Stomach smooth muscle (tissue), 2 donors: ENCODE measurements around the gene ROBO2.

Experiments used
- H3K27ac ChIP-seq: one replicate; pipeline ENCODE4 v1.7.0; 2013; ENCODE audit warnings: mild to moderate bottlenecking, low read length, inconsistent platforms
- H3K27me3 ChIP-seq, 2 donors: one replicate each; pipeline ENCODE4 v1.7.0; 2013; ENCODE audit warnings: low read length in 2 of 2; ENCODE audit not compliant: insufficient read depth in 2 of 2, control insufficient read depth in 1 of 2
- H3K36me3 ChIP-seq, 2 donors: one replicate each; pipeline ENCODE4 v1.7.0; 2013; ENCODE audit warnings: low read length in 2 of 2; ENCODE audit not compliant: control insufficient read depth in 2 of 2, insufficient read depth in 2 of 2
- H3K4me1 ChIP-seq: one replicate; pipeline ENCODE4 v1.7.0; 2013; ENCODE audit warnings: low read length; ENCODE audit not compliant: control insufficient read depth, insufficient read depth
- H3K4me3 ChIP-seq, 2 donors: one replicate each; pipeline ENCODE4 v1.7.0; 2013; ENCODE audit warnings: low read length in 2 of 2
- H3K9ac ChIP-seq, 2 donors: one replicate each; pipeline ENCODE4 v1.7.0; 2013; ENCODE audit warnings: low read length in 2 of 2, mild to moderate bottlenecking in 1 of 2
- H3K9me3 ChIP-seq, 2 donors: one replicate each; pipeline ENCODE4 v1.7.0; 2013; ENCODE audit warnings: low read length in 2 of 2; ENCODE audit not compliant: control insufficient read depth in 2 of 2
- donor health status: healthy.
- donor health status: Pancreatic carcinoma.

Gene ROBO2

DNA sequence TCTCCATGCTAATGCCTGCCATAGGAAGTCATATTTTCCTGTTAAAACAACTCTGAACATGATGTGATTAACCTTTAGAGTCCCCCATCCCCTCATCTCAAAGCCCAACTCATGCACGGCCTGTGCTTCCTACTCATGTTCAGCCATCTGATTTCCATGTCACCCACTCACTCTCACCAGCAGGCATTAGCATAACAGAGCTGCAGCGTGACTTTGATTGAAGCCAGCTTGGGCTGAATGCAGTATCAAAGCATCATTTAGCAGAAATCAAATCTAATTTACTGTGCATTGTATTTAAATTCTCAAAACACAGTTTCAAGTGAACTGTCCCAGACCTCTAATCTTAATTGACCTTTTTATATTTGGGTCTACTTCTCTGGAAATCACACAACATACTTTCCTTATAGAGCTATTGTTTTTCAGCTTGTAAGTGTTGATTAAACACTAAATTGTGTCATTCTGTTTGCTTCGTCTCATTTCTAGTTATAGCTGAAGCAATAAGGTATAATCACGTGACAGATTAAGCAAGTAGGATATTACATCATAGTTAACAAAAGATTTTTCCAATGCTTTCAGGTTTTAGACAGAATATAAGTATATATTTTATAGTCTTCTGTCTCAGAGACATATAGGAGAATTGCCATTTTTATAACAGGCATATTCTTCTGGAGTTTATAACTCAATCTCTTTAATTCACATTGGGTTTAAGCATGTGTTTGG lies 501.5 kb downstream of the ROBO2 start:
- H3K27me3 ChIP-seq: no peaks in the 10 kb centered on the region
- no peak overlapping the region for H3K27ac ChIP-seq
- no peaks in the 10 kb centered on the region for H3K9me3 ChIP-seq
- H3K4me1 ChIP-seq: no peaks in the 10 kb centered on the region
- no peak overlapping the region for H3K4me3 ChIP-seq
- no peaks in the 10 kb centered on the region for H3K36me3 ChIP-seq
- no peak overlapping the region for H3K9ac ChIP-seq

DNA sequence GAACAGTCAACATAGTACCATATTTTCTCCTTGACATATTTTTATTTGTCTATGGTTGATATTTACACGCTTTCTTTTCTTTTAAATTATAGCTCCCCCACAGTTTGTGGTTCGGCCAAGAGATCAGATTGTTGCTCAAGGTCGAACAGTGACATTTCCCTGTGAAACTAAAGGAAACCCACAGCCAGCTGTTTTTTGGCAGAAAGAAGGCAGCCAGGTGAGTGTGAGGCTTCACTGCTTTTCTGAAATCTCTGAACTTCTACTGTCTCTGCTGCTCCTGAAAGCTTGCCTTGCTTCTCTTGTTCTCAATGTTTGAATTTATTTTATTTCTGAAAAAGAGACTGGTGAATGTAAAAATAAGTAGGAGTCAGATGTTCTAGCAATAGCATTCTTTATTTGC lies 506.3 kb downstream of the ROBO2 start:
- H3K9me3 ChIP-seq: no peaks in the 10 kb centered on the region
- H3K27ac ChIP-seq: no peak overlapping the region
- no peak overlapping the region for H3K4me3 ChIP-seq
- no peaks in the 10 kb centered on the region for H3K36me3 ChIP-seq
- no peak overlapping the region for H3K9ac ChIP-seq
- H3K4me1 ChIP-seq: no peaks in the 10 kb centered on the region
- H3K27me3 ChIP-seq: no peaks in the 10 kb centered on the region

DNA sequence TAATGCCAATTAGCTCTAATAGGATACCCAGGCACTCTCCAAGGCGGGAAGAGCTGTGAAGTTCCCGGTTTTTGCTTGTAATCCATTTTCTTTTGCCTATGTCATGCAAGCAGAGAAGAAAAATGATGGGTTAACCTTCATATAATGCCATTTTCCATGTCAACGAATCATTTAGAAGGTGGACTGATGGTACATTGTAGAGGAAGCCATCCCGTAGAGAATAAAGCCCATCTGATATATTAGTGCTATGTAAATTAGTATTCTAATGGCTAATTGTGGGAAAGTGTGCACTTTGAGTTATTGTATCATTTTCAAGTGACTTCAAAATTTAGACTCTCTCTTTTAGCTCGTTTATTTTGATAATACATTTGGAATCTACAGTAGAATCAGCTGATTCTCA lies 509.1 kb downstream of the ROBO2 start:
- Histone ChIP-seq H3K4me3 (no peak overlapping the region), H3K9ac (no peak overlapping the region), H3K4me1 (no peaks in the 10 kb centered on the region), H3K27me3 (no peaks in the 10 kb centered on the region), H3K27ac (no peak overlapping the region), H3K36me3 (no peaks in the 10 kb centered on the region), H3K9me3 (no peaks in the 10 kb centered on the region)

DNA sequence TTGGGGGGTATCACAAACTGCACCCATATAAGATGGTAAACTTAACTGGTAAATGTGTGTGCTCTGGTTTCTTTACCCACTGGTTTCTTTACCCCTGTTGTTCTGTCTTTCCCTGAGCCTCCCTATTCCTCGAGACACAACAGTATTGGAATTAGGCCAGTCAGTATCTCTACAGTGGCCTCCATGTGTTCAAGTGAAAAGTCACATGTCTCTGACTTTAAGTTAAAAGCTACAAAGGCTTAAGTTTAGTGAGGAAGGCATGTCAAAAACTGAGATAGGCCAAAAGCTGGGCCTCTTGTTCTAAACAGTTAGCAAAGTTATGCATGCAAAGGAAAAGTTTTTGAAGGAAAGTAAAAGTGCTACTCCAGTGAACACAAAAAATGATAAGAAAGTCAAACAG lies 513.3 kb downstream of the ROBO2 start:
- no peaks in the 10 kb centered on the region for H3K27me3 ChIP-seq
- no peaks in the 10 kb centered on the region for H3K9me3 ChIP-seq
- H3K4me1 ChIP-seq: no peaks in the 10 kb centered on the region
- no peaks in the 10 kb centered on the region for H3K36me3 ChIP-seq
- H3K9ac ChIP-seq: no peak overlapping the region
- no peak overlapping the region for H3K27ac ChIP-seq
- no peak overlapping the region for H3K4me3 ChIP-seq

DNA sequence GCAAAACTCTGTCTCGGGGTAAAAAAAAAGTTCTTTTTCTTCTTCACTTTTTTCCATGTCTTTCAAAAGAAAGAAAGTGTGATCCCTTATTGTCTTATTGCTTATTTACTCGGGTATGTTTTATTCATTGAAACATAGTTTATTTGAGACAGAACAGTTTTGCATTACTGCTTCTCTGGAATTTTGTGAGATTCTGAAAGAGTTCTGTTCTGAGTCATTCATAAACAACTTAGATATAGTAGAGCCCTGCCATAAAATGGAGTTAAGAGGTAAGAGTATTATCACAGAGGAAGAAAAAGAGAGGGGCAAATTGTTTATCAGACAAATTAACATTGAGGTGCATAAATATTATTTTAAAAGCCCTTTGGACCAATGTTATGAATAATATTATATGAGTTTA lies 522.2 kb downstream of the ROBO2 start:
- no peaks in the 10 kb centered on the region for H3K27me3 ChIP-seq
- H3K27ac ChIP-seq: no peak overlapping the region
- no peaks in the 10 kb centered on the region for H3K4me1 ChIP-seq
- H3K9me3 ChIP-seq: no peaks in the 10 kb centered on the region
- H3K4me3 ChIP-seq: no peak overlapping the region
- no peak overlapping the region for H3K9ac ChIP-seq
- no peaks in the 10 kb centered on the region for H3K36me3 ChIP-seq

DNA sequence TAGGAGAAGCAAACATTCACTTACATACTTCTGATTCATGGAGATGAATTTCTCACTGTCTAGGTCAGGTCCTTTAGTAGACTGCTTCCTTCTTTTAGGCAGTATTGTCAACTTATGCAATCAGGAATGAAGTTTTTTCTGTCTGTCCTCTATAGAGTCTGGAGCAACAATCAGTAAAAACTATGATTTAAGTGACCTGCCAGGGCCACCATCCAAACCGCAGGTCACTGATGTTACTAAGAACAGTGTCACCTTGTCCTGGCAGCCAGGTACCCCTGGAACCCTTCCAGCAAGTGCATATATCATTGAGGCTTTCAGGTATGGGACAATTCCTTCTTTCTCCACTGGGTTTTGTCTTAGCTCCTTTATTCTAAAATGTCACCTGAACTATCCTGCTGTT lies 523.1 kb downstream of the ROBO2 start:
- Histone ChIP-seq H3K4me1 (no peaks in the 10 kb centered on the region), H3K27me3 (no peaks in the 10 kb centered on the region), H3K9me3 (no peaks in the 10 kb centered on the region), H3K9ac (no peak overlapping the region), H3K36me3 (no peaks in the 10 kb centered on the region), H3K27ac (no peak overlapping the region), H3K4me3 (no peak overlapping the region)

DNA sequence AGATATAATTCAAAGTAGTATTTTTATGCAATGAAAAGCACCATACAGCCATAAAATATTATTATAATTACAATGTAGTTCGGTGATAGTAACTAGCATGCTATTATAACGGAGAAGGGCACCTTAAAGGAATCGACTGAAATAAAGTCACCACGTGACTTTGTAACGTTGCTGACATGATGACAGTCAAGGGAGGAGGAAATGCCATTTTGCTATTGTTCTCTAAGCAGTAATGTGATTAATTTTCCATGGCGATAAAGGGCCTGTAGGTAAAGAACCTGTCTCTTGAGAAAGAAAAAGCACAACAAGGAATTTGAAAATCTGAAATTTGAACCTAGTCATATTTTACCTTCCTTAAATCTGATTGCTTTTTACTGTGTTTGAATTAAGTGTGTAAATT lies 526.2 kb downstream of the ROBO2 start:
- no peak overlapping the region for H3K27ac ChIP-seq
- H3K27me3 ChIP-seq: no peaks in the 10 kb centered on the region
- no peak overlapping the region for H3K9ac ChIP-seq
- no peaks in the 10 kb centered on the region for H3K36me3 ChIP-seq
- no peaks in the 10 kb centered on the region for H3K4me1 ChIP-seq
- no peaks in the 10 kb centered on the region for H3K9me3 ChIP-seq
- H3K4me3 ChIP-seq: no peak overlapping the region

DNA sequence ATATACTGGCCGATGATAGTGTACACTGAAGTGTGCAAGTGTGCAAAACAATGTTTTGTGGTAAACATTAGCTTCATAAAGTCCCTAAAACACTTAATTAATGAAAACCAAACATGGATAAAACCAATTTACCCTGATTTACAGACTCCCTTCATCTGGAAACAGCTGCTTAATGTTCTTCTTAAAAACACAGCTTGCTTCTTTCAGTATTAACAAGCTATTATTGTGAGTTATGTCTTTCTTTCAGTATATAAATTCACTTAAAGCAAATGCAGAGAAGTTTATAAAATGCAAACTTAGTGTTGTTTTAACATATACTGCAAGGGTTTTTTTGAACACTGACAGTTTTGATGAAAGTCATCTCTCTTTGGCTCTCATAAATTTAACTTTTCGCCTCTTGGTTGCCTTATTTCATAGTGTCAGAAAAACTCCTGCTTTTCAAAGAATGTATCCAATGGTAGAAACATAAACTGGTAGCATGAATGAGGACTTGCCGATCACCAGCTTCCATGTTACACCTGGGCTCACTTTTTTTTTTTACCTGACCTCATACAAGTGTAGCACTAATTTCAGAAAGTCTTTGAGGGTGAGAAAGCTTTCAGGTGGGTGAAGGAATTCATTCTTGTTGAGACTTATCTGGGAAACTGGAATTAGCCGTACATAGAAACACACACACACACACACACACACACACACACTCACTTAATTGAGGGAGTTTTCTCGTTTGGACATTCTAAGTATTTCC lies 532.2 kb downstream of the ROBO2 start:
- Histone ChIP-seq H3K27me3 (no peaks in the 10 kb centered on the region), H3K27ac (no peak overlapping the region), H3K4me1 (no peaks in the 10 kb centered on the region), H3K36me3 (no peaks in the 10 kb centered on the region), H3K4me3 (no peak overlapping the region), H3K9ac (no peak overlapping the region), H3K9me3 (no peaks in the 10 kb centered on the region)

DNA sequence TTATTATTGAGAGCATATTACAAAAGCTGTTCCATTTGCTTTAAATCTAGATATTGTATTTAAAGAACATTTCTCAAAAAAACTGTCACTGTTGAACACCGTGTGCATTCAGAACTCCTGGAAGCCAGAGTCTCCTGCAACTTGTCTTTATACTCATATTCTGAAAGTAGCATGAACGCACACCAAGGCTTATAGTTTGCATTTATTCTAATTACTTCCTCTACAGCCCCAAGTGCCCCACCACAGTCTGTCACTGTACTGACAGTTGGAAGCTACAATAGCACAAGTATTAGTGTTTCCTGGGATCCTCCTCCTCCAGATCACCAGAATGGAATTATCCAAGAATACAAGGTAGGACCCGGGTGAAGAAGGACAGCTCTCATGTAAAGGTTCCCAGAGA lies 537.4 kb downstream of the ROBO2 start:
- no peaks in the 10 kb centered on the region for H3K4me1 ChIP-seq
- H3K27ac ChIP-seq: no peak overlapping the region
- no peaks in the 10 kb centered on the region for H3K36me3 ChIP-seq
- H3K9ac ChIP-seq: no peak overlapping the region
- H3K9me3 ChIP-seq: no peaks in the 10 kb centered on the region
- H3K4me3 ChIP-seq: no peak overlapping the region
- no peaks in the 10 kb centered on the region for H3K27me3 ChIP-seq

DNA sequence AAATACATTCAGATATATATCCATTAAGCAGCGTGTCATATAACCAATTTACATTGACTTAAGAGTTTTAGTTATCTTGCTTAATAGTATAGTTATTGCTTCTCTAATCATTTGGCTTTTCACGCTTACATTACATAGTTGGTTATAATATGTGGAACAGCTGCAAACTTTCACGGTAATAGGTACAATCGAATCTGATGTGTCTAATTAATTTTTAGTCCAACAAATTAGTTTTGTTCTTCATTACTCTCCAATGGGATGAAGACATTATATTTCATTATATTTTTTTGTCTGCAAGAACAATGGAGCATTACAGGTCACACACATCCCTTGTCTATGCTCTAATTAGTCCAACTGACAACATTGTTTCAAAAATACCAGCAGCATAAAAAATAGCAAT lies 546.3 kb downstream of the ROBO2 start:
- no peak overlapping the region for H3K27ac ChIP-seq

DNA sequence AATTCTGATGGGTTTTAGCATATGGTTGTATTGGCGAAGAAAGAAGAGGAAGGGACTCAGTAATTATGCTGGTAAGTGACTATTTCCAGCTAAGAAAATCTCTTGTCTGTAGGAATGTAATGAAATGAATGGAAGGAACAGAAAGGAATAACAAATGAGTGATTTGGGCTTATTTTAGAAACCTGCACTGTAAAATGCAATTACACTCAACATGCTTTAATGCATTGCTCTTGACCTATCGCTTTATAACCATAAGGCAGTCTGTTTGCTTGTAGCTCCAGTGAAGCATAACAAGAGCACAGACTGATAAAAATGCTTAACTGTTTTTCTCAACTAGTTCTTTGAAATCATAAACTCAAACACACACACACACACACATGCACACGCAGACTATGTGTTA lies 549.0 kb downstream of the ROBO2 start:
- H3K27me3 ChIP-seq: no peaks in the 10 kb centered on the region
- no peaks in the 10 kb centered on the region for H3K36me3 ChIP-seq
- no peaks in the 10 kb centered on the region for H3K9me3 ChIP-seq
- H3K4me3 ChIP-seq: no peak overlapping the region
- H3K4me1 ChIP-seq: no peaks in the 10 kb centered on the region
- no peak overlapping the region for H3K27ac ChIP-seq
- H3K9ac ChIP-seq: no peak overlapping the region

More for the DNA sequence above, 546.3 kb downstream of the ROBO2 start:
- Histone ChIP-seq H3K27me3 (no peaks in the 10 kb centered on the region), H3K4me3 (no peak overlapping the region), H3K9ac (no peak overlapping the region), H3K9me3 (no peaks in the 10 kb centered on the region), H3K4me1 (no peaks in the 10 kb centered on the region), H3K36me3 (no peaks in the 10 kb centered on the region)
